Progenitor cell of endocrine pancreas (in vitro differentiated cells): ENCODE measurements around the gene IGF1R. TPM values are rescaled to one million over a fixed set of nuclear protein-coding genes. Genes with fewer than 3 reads are reported as not detected.

ENCODE experiments used
- DNase-seq: peaks from one replicate; pipeline ENCODE4 v3.0.0; 2021; ENCODE audit warnings: low spot score; ENCODE audit not compliant: unreplicated experiment
- H3K27ac Mint-ChIP-seq: 2 replicates; pipeline ENCODE4 v1.8.0; 2021; ENCODE audit warnings: mild to moderate bottlenecking, moderate library complexity, mixed read lengths
- H3K27me3 Mint-ChIP-seq: 2 replicates; pipeline ENCODE4 v1.8.0; 2021; ENCODE audit warnings: mixed read lengths
- H3K36me3 Mint-ChIP-seq: 2 replicates; pipeline ENCODE4 v1.8.0; 2022; ENCODE audit warnings: mixed read lengths; ENCODE audit not compliant: insufficient read depth
- H3K4me1 Mint-ChIP-seq: 2 replicates; pipeline ENCODE4 v1.8.0; 2021; ENCODE audit warnings: low read depth, mixed read lengths
- H3K4me3 Mint-ChIP-seq: 2 replicates; pipeline ENCODE4 v1.8.0; 2021; ENCODE audit warnings: low read depth, mild to moderate bottlenecking, moderate library complexity, mixed read lengths
- H3K9me3 Mint-ChIP-seq: 2 replicates; pipeline ENCODE4 v1.8.0; 2021; ENCODE audit warnings: low read depth, mixed read lengths
- CTCF ChIP-seq: fragments of 200-600 bp; sonication (generic); IDR thresholded peaks from one replicate; pipeline ENCODE4 v1.5.0; 2021; ENCODE audit warnings: antibody characterized with exemption, mild to moderate bottlenecking; ENCODE audit not compliant: unreplicated experiment
- total RNA-seq: library from RNA; stranded (reverse); gene quantifications from 2 replicates; pipeline ENCODE4 v1.2.1, GENCODE V29; 2021

Gene IGF1R
- total RNA-seq, 1 donor from 2014 or later = 106 TPM

GRCh38 chr15:98841419-98841970, 193.2 kb downstream of the IGF1R start:
- H3K4me1 Mint-ChIP-seq = peaks cover 35% of the 10 kb centered on the region

GRCh38 chr15:98842192-98842972, 194.0 kb downstream of the IGF1R start:
- DNase-seq = no peak
- H3K27me3 Mint-ChIP-seq = no peaks in the 10 kb centered on the region
- no peak overlapping the region for H3K4me3 Mint-ChIP-seq

More at GRCh38 chr15:98841419-98841970, 193.2 kb downstream of the IGF1R start:
- Mint-ChIP-seq H3K9me3 (no peaks in the 10 kb centered on the region), H3K4me3 (no peak overlapping the region), H3K27me3 (no peaks in the 10 kb centered on the region), H3K27ac (no peak overlapping the region), H3K36me3 (peaks cover 2% of the 10 kb centered on the region)
- TF ChIP-seq CTCF = no peak
- no peak for DNase-seq

GRCh38 chr15:98842973-98843285, 194.6 kb downstream of the IGF1R start:
- Mint-ChIP-seq H3K9me3 (no peaks in the 10 kb centered on the region), H3K27ac (peak overlapping the region; percentile 31), H3K36me3 (no peaks in the 10 kb centered on the region), H3K4me3 (no peak overlapping the region), H3K4me1 (peaks cover 35% of the 10 kb centered on the region), H3K27me3 (no peaks in the 10 kb centered on the region)
- no peak for TF ChIP-seq CTCF
- no peak for DNase-seq

More at GRCh38 chr15:98842192-98842972, 194.0 kb downstream of the IGF1R start:
- Mint-ChIP-seq H3K4me1 (peaks cover 35% of the 10 kb centered on the region), H3K9me3 (no peaks in the 10 kb centered on the region), H3K36me3 (peaks cover 2% of the 10 kb centered on the region), H3K27ac (no peak overlapping the region)
- TF ChIP-seq CTCF = no peak

- Mint-ChIP-seq H3K4me3 (no peak overlapping the region), H3K27ac (peak overlapping the region; percentile 15)
Measured at GRCh38 chr15:98843844-98844243, 195.5 kb downstream of the IGF1R start.

GRCh38 chr15:98844261-98844660, 195.9 kb downstream of the IGF1R start:
- no peaks in the 10 kb centered on the region for H3K9me3 Mint-ChIP-seq
- no peak for TF ChIP-seq CTCF
- H3K4me3 Mint-ChIP-seq = no peak overlapping the region
- H3K36me3 Mint-ChIP-seq = no peaks in the 10 kb centered on the region
- peaks cover 32% of the 10 kb centered on the region for H3K4me1 Mint-ChIP-seq
- DNase-seq = no peak
- H3K27me3 Mint-ChIP-seq = no peaks in the 10 kb centered on the region
- no peak overlapping the region for H3K27ac Mint-ChIP-seq

More at GRCh38 chr15:98843844-98844243, 195.5 kb downstream of the IGF1R start:
- no peak for DNase-seq
- H3K36me3 Mint-ChIP-seq = no peaks in the 10 kb centered on the region
- no peaks in the 10 kb centered on the region for H3K27me3 Mint-ChIP-seq
- H3K4me1 Mint-ChIP-seq = peaks cover 32% of the 10 kb centered on the region
- no peak for TF ChIP-seq CTCF
- H3K9me3 Mint-ChIP-seq = no peaks in the 10 kb centered on the region
